NCI-H1092 treated with DMSO at 0.1 percent for 48 hours (cell line): ENCODE results near the gene LRRC75B.
"Not testable (repeated sequence)": the region's sequence is repeated elsewhere in the genome, so short reads cannot be mapped to it uniquely, and the experiment has no call there.

ENCODE experiments used
- DNase-seq: peaks from one replicate; lab custom pipeline; 2025; lab: John Stamatoyannopoulos, UW

LRRC75B gene

GRCh38 chr22:24602105-24602749 lies 9.4 kb upstream of the LRRC75B start:
- DNase-seq: not testable (repeated sequence)

GRCh38 chr22:24601217-24602104 lies 8.6 kb upstream of the LRRC75B start:
- DNase-seq: no peak

- not testable (repeated sequence) for DNase-seq
These were observed 7.3 kb upstream of the LRRC75B start for GRCh38 chr22:24599958-24600715.

- no peak for DNase-seq
These were observed 6.6 kb upstream of the LRRC75B start for GRCh38 chr22:24599514-24599913.

- DNase-seq: not testable (repeated sequence)
These were observed 4.2 kb upstream of the LRRC75B start for GRCh38 chr22:24597076-24597475.

- DNase-seq: no peak
These were observed 3.0 kb upstream of the LRRC75B start for GRCh38 chr22:24595863-24596262.

GRCh38 chr22:24595228-24595627 lies 2.4 kb upstream of the LRRC75B start:
- DNase-seq: no peak

- no peak for DNase-seq
These were observed 1.8 kb upstream of the LRRC75B start for GRCh38 chr22:24594569-24595120.

- no peak for DNase-seq
These were observed 1.1 kb upstream of the LRRC75B start for GRCh38 chr22:24593836-24594568.

- not testable (repeated sequence) for DNase-seq
These were observed 624 bp upstream of the LRRC75B start for GRCh38 chr22:24593559-24593835.

- DNase-seq: no peak
These were observed 619 bp downstream of the LRRC75B start for GRCh38 chr22:24592058-24592850.

GRCh38 chr22:24591286-24591830 lies 1.5 kb downstream of the LRRC75B start:
- no peak for DNase-seq

GRCh38 chr22:24590596-24591173 lies 2.2 kb downstream of the LRRC75B start:
- no peak for DNase-seq

- no peak for DNase-seq
These were observed 3.3 kb downstream of the LRRC75B start for GRCh38 chr22:24589518-24590030.

- no peak for DNase-seq
These were observed 4.0 kb downstream of the LRRC75B start for GRCh38 chr22:24588757-24589481.

- no peak for DNase-seq
These were observed 4.5 kb downstream of the LRRC75B start for GRCh38 chr22:24588381-24588756.

GRCh38 chr22:24587948-24588347 lies 4.9 kb downstream of the LRRC75B start:
- no peak for DNase-seq

- no peak for DNase-seq
These were observed 5.6 kb downstream of the LRRC75B start for GRCh38 chr22:24587251-24587650.

- DNase-seq: no peak
These were observed 6.8 kb downstream of the LRRC75B start for GRCh38 chr22:24585927-24586546.
